Measurements from ENCODE around the gene CLTC. TPM values are rescaled to one million over a fixed set of nuclear protein-coding genes. Genes with fewer than 3 reads are reported as not detected.

Gene CLTC
- total and polyA plus RNA-seq, 2 of the 8 experiments (the other 6 are each of a cell fraction or from before 2014, with no cell fraction given): 175 to 283 TPM

DNA sequence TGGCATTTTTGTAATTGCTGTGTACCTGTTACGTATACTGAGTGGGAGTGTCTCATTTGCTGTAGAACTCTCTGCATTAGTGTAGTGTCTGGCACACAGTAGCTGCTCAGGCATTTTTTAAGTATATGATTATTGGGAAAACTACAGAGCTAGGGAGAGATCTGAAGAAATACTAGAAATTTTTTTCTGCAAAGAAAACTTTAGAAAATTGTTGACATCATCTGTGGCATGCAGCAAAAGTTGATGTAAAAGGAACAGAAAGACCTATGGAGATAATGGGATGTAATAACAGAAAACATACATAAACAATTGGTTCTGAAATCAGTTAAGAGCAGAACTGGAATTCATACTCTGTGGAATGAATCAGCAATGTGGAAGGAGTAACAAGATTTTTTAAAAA, 11.6 kb downstream of the CLTC start:
- Histone ChIP-seq H2BK15ac (ENCODE audit: low read length) (no peak overlapping the region), H3K4me3 (ENCODE audit: extremely low read depth in 1 of 4, insufficient read depth in 2 of 4, low read depth in 3 of 4, low read length in 4 of 4) (no peak overlapping the region), H2BK20ac (ENCODE audit: low read length) (no peak overlapping the region), H3K36me3 (ENCODE audit: control insufficient read depth in 2 of 4, insufficient read depth in 4 of 4, low read length in 3 of 4) (peaks cover 0 to 6% (median 0%) of the 10 kb centered on the region in 4 experiments; a peak in 1 of 8 replicates), H3K4me2 (ENCODE audit: insufficient read depth in 1 of 2, low read depth in 2 of 2, low read length in 2 of 2) (no peak overlapping the region), H3K23ac (ENCODE audit: insufficient read length) (no peak overlapping the region), H3K27ac (ENCODE audit: low read depth, low read length) (no peak overlapping the region), H3K79me2 (ENCODE audit: control insufficient read depth in 1 of 2, insufficient read depth in 2 of 2, low read length in 2 of 2) (peaks cover 33 to 97% of the 10 kb centered on the region in 2 experiments), H4K20me1 (replicated peaks in 1 of 2; ENCODE audit: control insufficient read depth in 1 of 2, insufficient read depth in 2 of 2, low read length in 2 of 2) (peaks cover 5 to 16% of the 10 kb centered on the region in 2 experiments), H3K4ac (replicated peaks; ENCODE audit: insufficient read length, low read depth, low read length) (no peak overlapping the region), H3K79me1 (ENCODE audit: low read depth, low read length) (no peaks in the 10 kb centered on the region; the same call in 1 of the 2 replicates), H2AFZ (ENCODE audit: low read length) (no peak overlapping the region), H2BK12ac (ENCODE audit: low read depth, low read length) (no peak overlapping the region), H3K56ac (replicated peaks; ENCODE audit: insufficient read length, low read depth, low read length) (no peak overlapping the region), H3K9me3 (ENCODE audit: insufficient read depth in 2 of 2, low read depth in 1 of 2, low read length in 1 of 2) (0 out of 4 replicates have a peak, but pooled peaks cover 0 to 4% of the 10 kb centered on the region in 2 experiments), H3K9ac (replicated peaks in 1 of 4; ENCODE audit: extremely low read depth in 1 of 4, low read depth in 3 of 4, low read length in 3 of 4) (no peak overlapping the region), H2BK120ac (replicated peaks; ENCODE audit: low read depth, low read length) (no peak overlapping the region), H2BK5ac (ENCODE audit: low read depth, low read length) (no peak overlapping the region), H2AK5ac (ENCODE audit: low read depth, low read length) (no peak overlapping the region), H4K8ac (ENCODE audit: extremely low read depth, insufficient read depth, low read length) (no peak overlapping the region), H4K91ac (replicated peaks; ENCODE audit: insufficient read length, low read length) (no peak overlapping the region), H3K4me1 (replicated peaks in 1 of 4; ENCODE audit: control insufficient read depth in 3 of 4, insufficient read depth in 4 of 4, low read length in 3 of 4) (peaks cover 0 to 6% (median 4%) of the 10 kb centered on the region in 4 experiments; a peak in 5 of 7 replicates), H3K14ac (ENCODE audit: insufficient read length) (no peak overlapping the region), H3K18ac (ENCODE audit: extremely low read depth, low read length) (no peak overlapping the region), H3K23me2 (ENCODE audit: low read depth, low read length) (no peaks in the 10 kb centered on the region), H4K5ac (ENCODE audit: insufficient read length, low read depth, low read length) (no peak overlapping the region), H3K27me3 (replicated peaks in 1 of 4; ENCODE audit: control insufficient read depth in 3 of 4, extremely low read depth in 1 of 4, insufficient read depth in 3 of 4, low read length in 3 of 4) (no peaks in the 10 kb centered on the region)
- CTCF ChIA-PET (ENCODE audit: partially characterized antibody): no interaction called here
- DNase-seq (ENCODE audit: low read depth in 1 of 2, low spot score in 2 of 2) (no peak), FAIRE-seq (no peak)
- WGBS, 2 experiments (ENCODE audit: extremely low coverage in 1 of 2, insufficient coverage in 1 of 2, insufficient read length in 1 of 2, insufficient replicate concordance in 2 of 2, low coverage in 1 of 2, low lambda C conversion rate in 2 of 2, missing lambda C conversion rate in 1 of 2): 100% methylated on average over 1 of the region's 1 CpG; no CpG with 5 or more reads in 1 of the 2 experiments
- POLR2A ChIA-PET (ENCODE audit: partially characterized antibody): no interaction called here
- TF ChIP-seq RFX5 (IDR thresholded peaks at IDR 0.05; ENCODE audit: borderline replicate concordance, low read depth, low read length): no peak
- TF ChIP-seq NANOG (IDR thresholded peaks at IDR 0.05; ENCODE audit: insufficient read depth, low read depth, low read length, poor library complexity, severe bottlenecking): no peak
- TF ChIP-seq ASH2L (IDR thresholded peaks at IDR 0.05; ENCODE audit: low read length): no peak
- TF ChIP-seq, protein P1, sequence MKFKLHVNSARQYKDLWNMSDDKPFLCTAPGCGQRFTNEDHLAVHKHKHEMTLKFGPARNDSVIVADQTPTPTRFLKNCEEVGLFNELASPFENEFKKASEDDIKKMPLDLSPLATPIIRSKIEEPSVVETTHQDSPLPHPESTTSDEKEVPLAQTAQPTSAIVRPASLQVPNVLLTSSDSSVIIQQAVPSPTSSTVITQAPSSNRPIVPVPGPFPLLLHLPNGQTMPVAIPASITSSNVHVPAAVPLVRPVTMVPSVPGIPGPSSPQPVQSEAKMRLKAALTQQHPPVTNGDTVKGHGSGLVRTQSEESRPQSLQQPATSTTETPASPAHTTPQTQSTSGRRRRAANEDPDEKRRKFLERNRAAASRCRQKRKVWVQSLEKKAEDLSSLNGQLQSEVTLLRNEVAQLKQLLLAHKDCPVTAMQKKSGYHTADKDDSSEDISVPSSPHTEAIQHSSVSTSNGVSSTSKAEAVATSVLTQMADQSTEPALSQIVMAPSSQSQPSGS (IDR thresholded peaks at IDR 0.05; ENCODE audit: low read length): no peak
- no peak for TF ChIP-seq CEBPB (IDR thresholded peaks at IDR 0.05; ENCODE audit: low read depth, low read length)
- TF ChIP-seq PHF8 (conservative IDR thresholded peaks at IDR 0.05; ENCODE audit: low read depth, low read length): no peak
- no peak for TF ChIP-seq JUN (IDR thresholded peaks at IDR 0.05; ENCODE audit: low read depth, low read length)
- TF ChIP-seq CBX8 (IDR thresholded peaks at IDR 0.05; ENCODE audit: borderline replicate concordance, low read depth, low read length): no peak
- TF ChIP-seq GTF2F1 (IDR thresholded peaks at IDR 0.05; ENCODE audit: borderline replicate concordance, low read depth, low read length): no peak
- no peak for TF ChIP-seq CTCF (IDR thresholded peaks at IDR 0.05; ENCODE audit: control extremely low read depth in 1 of 3, insufficient read depth in 1 of 3, low read depth in 1 of 3, low read length in 3 of 3)

Measured in H1 (cell line).